ENCODE results near the gene TBC1D22A. TPM values are rescaled to one million over a fixed set of nuclear protein-coding genes. Genes with fewer than 3 reads are reported as not detected.

TBC1D22A gene
- total and polyA plus RNA-seq, 2 experiments from 2014 or later = 15.3 to 19.8 TPM

DNA sequence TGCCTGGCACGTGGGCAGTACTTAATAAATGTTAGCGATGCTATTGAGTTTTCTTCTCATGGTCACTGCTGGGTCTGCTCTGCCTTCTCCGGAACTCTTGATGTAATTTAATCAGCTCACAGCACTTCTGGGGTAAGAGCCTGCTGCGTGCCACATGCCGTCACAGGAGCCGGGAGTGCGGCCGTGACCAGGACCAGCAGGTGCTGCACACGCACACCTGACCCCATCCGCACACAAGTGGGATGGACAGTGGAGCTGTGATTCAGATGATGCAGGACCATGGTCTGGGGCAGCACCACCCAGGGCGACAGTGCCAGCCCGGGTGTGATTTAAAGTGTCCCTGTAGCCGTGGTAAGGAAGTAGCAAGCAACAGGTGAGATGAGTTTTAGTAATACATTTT is 61.2 kb downstream of the TBC1D22A start:
- H3K9me2 ChIP-seq (replicated peaks; ENCODE audit: insufficient read depth) = no peaks in the 10 kb centered on the region
- H3K9me3 ChIP-seq (ENCODE audit: low read depth) = no peaks in the 10 kb centered on the region
- no peak overlapping the region for H2AFZ ChIP-seq
- peaks cover 8% of the 10 kb centered on the region for H3K4me1 ChIP-seq (ENCODE audit: insufficient read depth)
- no peaks in the 10 kb centered on the region for H3K36me3 ChIP-seq (replicated peaks; ENCODE audit: insufficient read depth, low read depth)
- H3K79me2 ChIP-seq = peaks cover 52% of the 10 kb centered on the region
- peaks cover 7% of the 10 kb centered on the region for H4K20me1 ChIP-seq (ENCODE audit: insufficient read depth, poor library complexity, severe bottlenecking)
- no peak overlapping the region for H3K4me2 ChIP-seq
- H3K27ac ChIP-seq = no peak overlapping the region
- TF ChIP-seq EZH2 (IDR thresholded peaks at IDR 0.05; ENCODE audit: borderline replicate concordance) = no peak
- H3K27me3 ChIP-seq = no peaks in the 10 kb centered on the region
- no peak for DNase-seq (ENCODE audit: low spot score)
- H3K4me3 ChIP-seq = no peak overlapping the region
- WGBS (ENCODE audit: low lambda C conversion rate, missing lambda C conversion rate) = 97% methylated on average over 13 of the region's 13 CpGs

DNA sequence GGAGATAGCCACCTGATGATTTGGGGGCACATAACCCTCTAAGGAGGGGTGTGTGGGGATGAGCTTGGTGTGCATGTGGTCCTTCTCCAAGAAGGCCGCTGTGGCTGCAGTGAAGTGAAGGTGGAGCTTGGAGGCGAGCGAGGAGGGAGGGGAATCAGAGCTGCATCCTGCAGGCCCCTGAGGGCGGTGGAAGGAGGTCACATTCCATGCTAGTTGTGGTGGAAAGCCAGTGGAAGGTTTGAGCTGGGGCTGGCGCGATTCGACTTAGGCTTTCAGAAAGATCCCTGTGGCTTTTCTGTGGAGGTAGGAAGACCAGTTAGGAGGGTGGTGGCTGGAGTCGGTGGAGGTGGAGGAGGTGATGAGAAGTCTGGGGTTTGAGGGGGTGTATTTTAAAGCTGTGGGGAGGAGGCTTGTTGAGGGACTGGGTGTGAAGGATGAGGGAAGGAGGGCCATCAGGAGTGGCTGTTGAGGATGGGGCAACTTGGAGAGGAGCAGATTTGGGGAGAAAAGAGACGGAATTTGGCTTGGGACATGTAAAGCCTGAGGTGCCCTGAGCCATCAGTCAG is 62.0 kb downstream of the TBC1D22A start:
- Histone ChIP-seq H3K9me3 (ENCODE audit: low read depth) (no peaks in the 10 kb centered on the region), H3K27me3 (no peaks in the 10 kb centered on the region), H3K27ac (no peak overlapping the region), H3K4me2 (no peak overlapping the region), H3K36me3 (replicated peaks; ENCODE audit: insufficient read depth, low read depth) (no peaks in the 10 kb centered on the region), H4K20me1 (ENCODE audit: insufficient read depth, poor library complexity, severe bottlenecking) (peaks cover 12% of the 10 kb centered on the region), H3K79me2 (peaks cover 46% of the 10 kb centered on the region), H3K4me3 (no peak overlapping the region), H2AFZ (no peak overlapping the region), H3K4me1 (ENCODE audit: insufficient read depth) (peaks cover 14% of the 10 kb centered on the region), H3K9me2 (replicated peaks; ENCODE audit: insufficient read depth) (no peaks in the 10 kb centered on the region)
- no peak for TF ChIP-seq EZH2phosphoT487 (IDR thresholded peaks at IDR 0.05; ENCODE audit: low read depth, severe bottlenecking, unreplicated experiment)
- no peak for DNase-seq (ENCODE audit: low spot score)
- 85% methylated on average over 9 of the region's 9 CpGs for WGBS (ENCODE audit: low lambda C conversion rate, missing lambda C conversion rate)

DNA sequence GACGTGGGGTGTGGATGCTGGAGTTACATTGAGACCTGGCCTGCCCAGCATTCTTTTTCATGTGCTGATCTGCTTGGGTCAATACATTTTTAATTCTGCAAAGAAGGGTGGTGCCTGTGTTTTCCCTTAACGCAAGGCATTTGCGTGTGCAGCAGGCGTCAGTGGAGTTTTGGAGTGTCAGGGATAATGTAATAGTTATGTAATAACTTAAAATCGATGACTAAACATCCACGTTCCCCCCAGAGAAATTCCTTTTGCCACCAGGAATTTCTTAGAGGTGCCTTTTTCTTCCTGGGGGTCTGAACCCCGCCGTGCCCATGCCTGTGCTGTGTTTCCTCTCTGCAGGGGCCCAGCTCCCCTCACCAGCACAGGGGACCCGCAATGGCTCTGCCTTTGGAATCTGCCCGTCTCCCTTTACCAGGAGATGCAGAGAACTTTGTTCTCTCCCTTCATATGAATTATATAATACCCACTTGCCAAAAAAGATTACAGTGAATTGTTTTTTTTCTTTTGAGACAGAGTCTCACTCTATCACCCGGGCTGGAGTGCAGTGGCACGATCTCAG is 62.6 kb downstream of the TBC1D22A start:
- Histone ChIP-seq H3K36me3 (replicated peaks; ENCODE audit: insufficient read depth, low read depth) (no peaks in the 10 kb centered on the region), H3K27me3 (no peaks in the 10 kb centered on the region), H3K79me2 (peaks cover 42% of the 10 kb centered on the region), H4K20me1 (ENCODE audit: insufficient read depth, poor library complexity, severe bottlenecking) (peaks cover 12% of the 10 kb centered on the region), H3K9me2 (replicated peaks; ENCODE audit: insufficient read depth) (no peaks in the 10 kb centered on the region), H3K4me1 (ENCODE audit: insufficient read depth) (peaks cover 21% of the 10 kb centered on the region), H3K27ac (no peak overlapping the region), H3K4me2 (no peak overlapping the region), H3K9me3 (ENCODE audit: low read depth) (no peaks in the 10 kb centered on the region), H2AFZ (no peak overlapping the region), H3K4me3 (no peak overlapping the region)
- DNase-seq (ENCODE audit: low spot score) = no peak
- WGBS (ENCODE audit: low lambda C conversion rate, missing lambda C conversion rate) = 95% methylated on average over 12 of the region's 12 CpGs
- TF ChIP-seq, protein P1, sequence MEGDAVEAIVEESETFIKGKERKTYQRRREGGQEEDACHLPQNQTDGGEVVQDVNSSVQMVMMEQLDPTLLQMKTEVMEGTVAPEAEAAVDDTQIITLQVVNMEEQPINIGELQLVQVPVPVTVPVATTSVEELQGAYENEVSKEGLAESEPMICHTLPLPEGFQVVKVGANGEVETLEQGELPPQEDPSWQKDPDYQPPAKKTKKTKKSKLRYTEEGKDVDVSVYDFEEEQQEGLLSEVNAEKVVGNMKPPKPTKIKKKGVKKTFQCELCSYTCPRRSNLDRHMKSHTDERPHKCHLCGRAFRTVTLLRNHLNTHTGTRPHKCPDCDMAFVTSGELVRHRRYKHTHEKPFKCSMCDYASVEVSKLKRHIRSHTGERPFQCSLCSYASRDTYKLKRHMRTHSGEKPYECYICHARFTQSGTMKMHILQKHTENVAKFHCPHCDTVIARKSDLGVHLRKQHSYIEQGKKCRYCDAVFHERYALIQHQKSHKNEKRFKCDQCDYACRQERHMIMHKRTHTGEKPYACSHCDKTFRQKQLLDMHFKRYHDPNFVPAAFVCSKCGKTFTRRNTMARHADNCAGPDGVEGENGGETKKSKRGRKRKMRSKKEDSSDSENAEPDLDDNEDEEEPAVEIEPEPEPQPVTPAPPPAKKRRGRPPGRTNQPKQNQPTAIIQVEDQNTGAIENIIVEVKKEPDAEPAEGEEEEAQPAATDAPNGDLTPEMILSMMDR (IDR thresholded peaks at IDR 0.05; ENCODE audit: poor library complexity) = no peak
- TF ChIP-seq EZH2phosphoT487 (IDR thresholded peaks at IDR 0.05; ENCODE audit: low read depth, severe bottlenecking, unreplicated experiment) = no peak
- no peak for TF ChIP-seq EZH2 (IDR thresholded peaks at IDR 0.05; ENCODE audit: borderline replicate concordance)

DNA sequence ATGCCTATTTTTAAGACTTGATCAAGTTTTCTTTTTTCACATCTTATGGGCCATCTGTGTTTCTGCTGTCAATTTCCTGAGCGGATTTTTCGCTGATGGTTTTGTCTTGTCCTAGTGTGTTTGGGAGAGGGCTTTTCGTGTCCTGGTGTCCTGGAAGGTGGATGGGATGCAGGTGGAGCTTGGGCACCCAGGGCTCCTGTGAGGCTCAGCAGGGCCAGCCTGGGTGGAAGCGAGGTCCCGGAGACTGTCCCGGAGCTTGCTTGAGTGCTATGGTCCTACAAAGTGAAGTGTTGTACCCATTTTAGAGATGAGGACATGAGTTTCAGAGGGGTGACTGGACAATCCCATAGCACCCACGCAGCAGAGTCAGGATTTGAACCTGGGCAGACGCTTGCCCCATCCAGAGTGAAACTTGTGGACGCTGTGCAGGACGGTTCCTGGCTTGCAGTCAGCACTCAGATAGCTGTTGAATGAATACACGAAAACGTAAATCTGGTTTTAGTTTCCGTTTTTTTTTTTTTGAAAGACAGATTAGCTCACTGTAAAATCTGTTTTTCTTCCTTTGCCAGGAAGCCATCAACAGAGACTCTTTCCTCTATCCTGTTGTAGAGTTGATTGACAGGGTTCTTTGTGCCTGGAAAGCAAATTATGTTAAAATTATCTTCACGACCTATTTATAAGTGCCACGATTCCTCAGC is 64.1 kb downstream of the TBC1D22A start:
- Histone ChIP-seq H3K79me2 (peaks cover 39% of the 10 kb centered on the region), H3K9me3 (ENCODE audit: low read depth) (no peaks in the 10 kb centered on the region), H3K27ac (no peak overlapping the region), H3K4me3 (no peak overlapping the region), H3K4me1 (ENCODE audit: insufficient read depth) (peaks cover 34% of the 10 kb centered on the region), H3K36me3 (replicated peaks; ENCODE audit: insufficient read depth, low read depth) (no peaks in the 10 kb centered on the region), H4K20me1 (ENCODE audit: insufficient read depth, poor library complexity, severe bottlenecking) (peaks cover 12% of the 10 kb centered on the region), H3K4me2 (no peak overlapping the region), H3K27me3 (no peaks in the 10 kb centered on the region), H2AFZ (no peak overlapping the region), H3K9me2 (replicated peaks; ENCODE audit: insufficient read depth) (no peaks in the 10 kb centered on the region)
- no peak for DNase-seq (ENCODE audit: low spot score)
- 93% methylated on average over 15 of the region's 15 CpGs for WGBS (ENCODE audit: low lambda C conversion rate, missing lambda C conversion rate)
- no peak for TF ChIP-seq EZH2phosphoT487 (IDR thresholded peaks at IDR 0.05; ENCODE audit: low read depth, severe bottlenecking, unreplicated experiment)
- no peak for TF ChIP-seq EZH2 (IDR thresholded peaks at IDR 0.05; ENCODE audit: borderline replicate concordance)
- TF ChIP-seq, protein P1 (IDR thresholded peaks at IDR 0.05; ENCODE audit: poor library complexity) = no peak
